Left renal cortex interstitium (tissue), 4 donors: ENCODE measurements around the gene ADGRL2. TPM values are rescaled to one million over a fixed set of nuclear protein-coding genes. Genes with fewer than 3 reads are reported as not detected.

Experiments used
- DNase-seq, 4 donors: peaks; one replicate each; pipeline ENCODE4 v3.0.0-alpha.2; 2013; ENCODE audit warnings: low read depth in 4 of 4, low spot score in 2 of 4, missing footprints in 1 of 4
- polyA plus RNA-seq, 4 donors: library from polyadenylated mRNA; unstranded; fragments of 120-200 nt; gene quantifications; one replicate each; pipeline ENCODE4 v1.2.1, GENCODE V29; 2013; ENCODE audit not compliant: insufficient read length in 4 of 4

ADGRL2 gene
- polyA plus RNA-seq, 4 donors, result 145 to 177 (median 158) TPM

GRCh38 chr1:81974883-81975555 lies 174.3 kb downstream of the ADGRL2 start:
- DNase-seq, result no peak

GRCh38 chr1:81976539-81976938 lies 175.8 kb downstream of the ADGRL2 start:
- DNase-seq, result no peak

GRCh38 chr1:81978945-81979344 lies 178.2 kb downstream of the ADGRL2 start:
- no peak for DNase-seq

- no peak for DNase-seq
Measured at GRCh38 chr1:81982523-81982922, 181.8 kb downstream of the ADGRL2 start.

GRCh38 chr1:81989524-81989923 lies 188.8 kb downstream of the ADGRL2 start:
- no peak for DNase-seq

- DNase-seq, result no peak
Measured at GRCh38 chr1:81990241-81990640, 189.5 kb downstream of the ADGRL2 start.

- DNase-seq, result no peak
Measured at GRCh38 chr1:81998165-81998564, 197.4 kb downstream of the ADGRL2 start.

- DNase-seq, result no peak
Measured at GRCh38 chr1:81999364-81999763, 198.6 kb downstream of the ADGRL2 start.

GRCh38 chr1:82000221-82000620 lies 199.5 kb downstream of the ADGRL2 start:
- DNase-seq, result no peak

- no peak for DNase-seq
Measured at GRCh38 chr1:82001345-82001744, 200.6 kb downstream of the ADGRL2 start.

- DNase-seq, result no peak
Measured at GRCh38 chr1:82007804-82008203, 207.1 kb downstream of the ADGRL2 start.

GRCh38 chr1:82013702-82014101 lies 213.0 kb downstream of the ADGRL2 start:
- no peak for DNase-seq

GRCh38 chr1:82015444-82015843 lies 214.7 kb downstream of the ADGRL2 start:
- DNase-seq, result no peak

- no peak for DNase-seq
Measured at GRCh38 chr1:82018319-82018718, 217.6 kb downstream of the ADGRL2 start.

- DNase-seq, result no peak
Measured at GRCh38 chr1:82019508-82019907, 218.8 kb downstream of the ADGRL2 start.

GRCh38 chr1:82030830-82031229 lies 230.1 kb downstream of the ADGRL2 start:
- DNase-seq, result no peak

GRCh38 chr1:82032068-82032467 lies 231.3 kb downstream of the ADGRL2 start:
- peak in 2 of 4 donors; percentile 15 to 16 for DNase-seq

GRCh38 chr1:82034812-82035211 lies 234.1 kb downstream of the ADGRL2 start:
- DNase-seq, result no peak
